GM06990 (cell line): ENCODE data around the gene FERMT3.

ENCODE experiments used
- DNase-seq: peaks from one replicate; pipeline ENCODE4 v3.0.0-alpha.2; 2011; ENCODE audit not compliant: insufficient read length; ENCODE audit errors: extremely low read depth
- H3K27me3 ChIP-seq: replicated peaks from 2 replicates; pipeline ENCODE4 v1.6.0; 2011; ENCODE audit warnings: low read length; ENCODE audit not compliant: control insufficient read depth, insufficient read depth
- H3K36me3 ChIP-seq: 2 replicates; pipeline ENCODE4 v1.5.1; 2011; ENCODE audit warnings: low read length; ENCODE audit not compliant: control insufficient read depth, insufficient read depth
- H3K4me3 ChIP-seq: replicated peaks from 2 replicates; pipeline ENCODE4 v1.5.1; 2011; ENCODE audit warnings: low read depth, mild to moderate bottlenecking, control low read depth, low read length
- TF ChIP-seq, protein P1 (sequence below): IDR thresholded peaks from 2 replicates; pipeline ENCODE4 v1.5.1; 2011; ENCODE audit warnings: low read length, control low read depth, mild to moderate bottlenecking, inconsistent platforms; ENCODE audit not compliant: insufficient read depth, poor library complexity, severe bottlenecking

The FERMT3 gene

DNA sequence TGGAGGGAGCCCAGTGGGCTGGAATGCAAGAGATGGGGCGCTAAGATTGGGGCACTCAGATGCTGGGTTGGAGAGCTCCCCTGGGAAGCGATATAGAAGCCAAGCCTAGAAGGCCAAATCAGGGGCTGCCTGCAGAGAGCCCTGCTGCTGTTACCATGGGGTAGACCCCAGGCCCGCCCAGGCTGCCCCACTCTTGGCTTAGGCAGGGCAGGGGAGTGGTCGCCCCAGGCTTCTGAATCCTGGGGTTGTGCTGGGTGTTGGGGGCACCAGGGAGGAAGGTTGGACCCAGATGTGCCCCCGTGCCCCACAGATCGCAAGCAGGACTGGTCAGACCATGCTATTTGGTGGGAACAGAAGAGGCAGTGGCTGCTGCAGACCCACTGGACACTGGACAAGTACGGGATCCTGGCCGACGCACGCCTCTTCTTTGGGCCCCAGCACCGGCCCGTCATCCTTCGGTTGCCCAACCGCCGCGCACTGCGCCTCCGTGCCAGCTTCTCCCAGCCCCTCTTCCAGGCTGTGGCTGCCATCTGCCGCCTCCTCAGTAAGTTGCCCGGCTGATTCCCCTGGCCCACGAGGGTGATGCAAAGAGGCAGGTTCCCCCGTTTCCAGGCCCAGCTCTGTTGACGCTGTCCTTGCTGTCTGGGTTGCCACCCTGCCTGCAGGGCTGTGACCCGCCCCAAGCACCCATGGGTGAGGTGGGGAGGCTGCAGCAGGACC, 3.9 kb downstream of the FERMT3 start:
- Histone ChIP-seq H3K36me3 (peaks cover 32% of the 10 kb centered on the region), H3K27me3 (no peaks in the 10 kb centered on the region), H3K4me3 (no peak overlapping the region)
- TF ChIP-seq, protein P1, sequence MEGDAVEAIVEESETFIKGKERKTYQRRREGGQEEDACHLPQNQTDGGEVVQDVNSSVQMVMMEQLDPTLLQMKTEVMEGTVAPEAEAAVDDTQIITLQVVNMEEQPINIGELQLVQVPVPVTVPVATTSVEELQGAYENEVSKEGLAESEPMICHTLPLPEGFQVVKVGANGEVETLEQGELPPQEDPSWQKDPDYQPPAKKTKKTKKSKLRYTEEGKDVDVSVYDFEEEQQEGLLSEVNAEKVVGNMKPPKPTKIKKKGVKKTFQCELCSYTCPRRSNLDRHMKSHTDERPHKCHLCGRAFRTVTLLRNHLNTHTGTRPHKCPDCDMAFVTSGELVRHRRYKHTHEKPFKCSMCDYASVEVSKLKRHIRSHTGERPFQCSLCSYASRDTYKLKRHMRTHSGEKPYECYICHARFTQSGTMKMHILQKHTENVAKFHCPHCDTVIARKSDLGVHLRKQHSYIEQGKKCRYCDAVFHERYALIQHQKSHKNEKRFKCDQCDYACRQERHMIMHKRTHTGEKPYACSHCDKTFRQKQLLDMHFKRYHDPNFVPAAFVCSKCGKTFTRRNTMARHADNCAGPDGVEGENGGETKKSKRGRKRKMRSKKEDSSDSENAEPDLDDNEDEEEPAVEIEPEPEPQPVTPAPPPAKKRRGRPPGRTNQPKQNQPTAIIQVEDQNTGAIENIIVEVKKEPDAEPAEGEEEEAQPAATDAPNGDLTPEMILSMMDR, result no peak
- DNase-seq, result no peak

DNA sequence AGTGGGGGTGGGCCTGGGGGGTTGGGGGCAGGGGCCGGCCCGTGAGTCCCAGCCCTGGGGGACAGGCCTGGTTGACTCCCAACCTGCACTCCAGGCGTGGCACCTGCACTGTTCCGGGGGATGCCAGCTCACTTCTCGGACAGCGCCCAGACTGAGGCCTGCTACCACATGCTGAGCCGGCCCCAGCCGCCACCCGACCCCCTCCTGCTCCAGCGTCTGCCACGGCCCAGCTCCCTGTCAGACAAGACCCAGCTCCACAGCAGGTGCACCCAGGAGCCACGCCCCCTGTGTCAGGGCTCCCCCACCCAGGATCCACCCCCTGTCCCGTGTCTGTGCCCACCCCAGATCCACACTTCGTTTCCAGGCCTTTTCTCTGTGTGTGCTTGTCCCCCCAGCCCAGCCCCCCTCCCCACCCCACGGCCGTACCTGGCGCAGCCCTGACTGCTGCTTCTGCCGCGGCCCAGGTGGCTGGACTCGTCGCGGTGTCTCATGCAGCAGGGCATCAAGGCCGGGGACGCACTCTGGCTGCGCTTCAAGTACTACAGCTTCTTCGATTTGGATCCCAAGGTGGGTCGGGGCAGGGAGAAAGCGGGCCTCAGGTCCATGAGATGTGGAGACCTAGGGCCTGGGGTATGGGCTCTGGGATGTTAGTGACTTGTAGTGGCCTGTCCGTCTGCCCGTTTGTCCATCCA, 4.8 kb downstream of the FERMT3 start:
- no peak for DNase-seq
- Histone ChIP-seq H3K27me3 (no peaks in the 10 kb centered on the region), H3K4me3 (no peak overlapping the region), H3K36me3 (peaks cover 32% of the 10 kb centered on the region)
- TF ChIP-seq, protein P1, result no peak

DNA sequence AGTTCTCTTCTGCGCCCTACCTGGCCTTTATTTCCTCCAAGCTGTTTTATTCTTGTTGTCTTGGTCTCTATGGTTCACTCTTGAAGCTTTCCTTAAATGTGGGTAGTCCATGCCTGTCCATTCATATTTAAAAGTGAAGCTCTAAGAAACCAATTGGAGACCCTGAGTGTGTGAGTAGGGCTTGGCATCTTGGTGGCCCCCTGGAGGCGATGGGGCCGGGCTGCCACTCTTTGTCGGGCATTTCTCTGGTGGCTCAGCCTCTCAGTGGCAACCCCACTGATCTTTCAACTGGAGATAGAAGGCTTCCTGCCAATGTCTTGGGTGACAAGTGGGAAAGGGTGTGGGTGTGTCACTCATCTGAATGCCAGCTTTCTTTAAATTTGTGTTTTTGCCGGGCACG, 10.4 kb downstream of the FERMT3 start:
- no peak overlapping the region for H3K4me3 ChIP-seq
- DNase-seq, result no peak
- peaks cover 36% of the 10 kb centered on the region for H3K36me3 ChIP-seq
- no peaks in the 10 kb centered on the region for H3K27me3 ChIP-seq
- TF ChIP-seq, protein P1, result no peak

DNA sequence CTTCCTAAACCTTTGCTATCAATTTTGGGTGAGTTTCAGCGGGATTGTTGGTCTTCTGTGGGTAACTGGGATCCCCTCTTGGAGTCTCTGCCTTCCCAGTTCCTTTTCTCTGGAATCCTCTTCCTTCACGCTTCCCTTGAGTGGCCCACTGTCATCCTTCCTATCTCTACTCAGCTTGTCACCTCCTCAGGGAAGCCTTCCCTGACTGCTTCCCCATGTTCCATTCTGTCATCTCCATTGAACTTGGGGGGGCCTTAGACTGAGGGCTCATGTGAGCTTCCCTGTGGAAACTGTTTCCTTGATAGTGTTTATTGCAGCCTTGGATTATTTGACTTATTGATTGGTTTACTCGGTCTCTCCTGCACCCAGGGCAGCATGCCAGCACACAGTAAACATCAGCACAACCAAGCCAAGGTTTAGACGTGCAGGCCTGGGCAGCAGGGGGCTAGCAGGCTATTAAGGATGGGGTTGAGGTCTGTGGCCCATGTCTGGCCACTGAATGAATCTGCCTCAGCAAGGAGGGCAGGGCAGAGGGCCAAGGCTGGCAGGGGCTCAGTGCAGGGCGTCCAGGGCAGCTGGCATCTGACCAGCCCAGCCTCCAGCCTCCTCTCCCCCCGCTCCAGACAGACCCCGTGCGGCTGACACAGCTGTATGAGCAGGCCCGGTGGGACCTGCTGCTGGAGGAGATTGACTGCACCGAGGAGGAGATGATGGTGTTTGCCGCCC, 12.3 kb downstream of the FERMT3 start:
- DNase-seq, result no peak
- TF ChIP-seq, protein P1, result no peak
- Histone ChIP-seq H3K27me3 (no peaks in the 10 kb centered on the region), H3K36me3 (peaks cover 37% of the 10 kb centered on the region), H3K4me3 (no peak overlapping the region)

DNA sequence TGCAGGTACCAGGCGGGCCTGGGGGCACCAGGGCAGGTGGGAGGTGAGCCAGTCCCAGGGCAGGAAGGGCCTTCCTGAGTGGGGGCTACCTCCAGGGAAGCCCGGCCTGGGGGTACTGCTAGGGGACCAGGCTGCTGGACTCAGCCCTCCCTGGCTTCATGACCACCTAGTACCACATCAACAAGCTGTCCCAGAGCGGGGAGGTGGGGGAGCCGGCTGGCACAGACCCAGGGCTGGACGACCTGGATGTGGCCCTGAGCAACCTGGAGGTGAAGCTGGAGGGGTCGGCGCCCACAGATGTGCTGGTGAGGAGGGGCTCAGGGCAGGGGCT, 12.8 kb downstream of the FERMT3 start:
- Histone ChIP-seq H3K27me3 (no peaks in the 10 kb centered on the region), H3K4me3 (no peak overlapping the region), H3K36me3 (peaks cover 43% of the 10 kb centered on the region)
- DNase-seq, result no peak
- TF ChIP-seq, protein P1, result no peak
